NT2/D1 (cell line): ENCODE data around the gene FGF6.

ENCODE experiments used
- DNase-seq: peaks from one replicate; pipeline ENCODE4 v3.0.0-alpha.2; 2011; ENCODE audit warnings: low read depth, low spot score
- H3K27me3 ChIP-seq: 2 replicates; pipeline ENCODE4 v1.6.0; 2011; ENCODE audit warnings: mild to moderate bottlenecking; ENCODE audit not compliant: insufficient read length, insufficient read depth
- H3K36me3 ChIP-seq: 2 replicates; pipeline ENCODE4 v1.6.1; 2011; ENCODE audit warnings: mild to moderate bottlenecking, low read length, mixed read lengths; ENCODE audit not compliant: insufficient read depth, insufficient read length
- H3K4me1 ChIP-seq: 2 replicates; pipeline ENCODE4 v1.5.1; 2011; ENCODE audit not compliant: insufficient read depth, insufficient read length
- H3K4me3 ChIP-seq: 2 replicates; pipeline ENCODE4 v1.5.1; 2011; ENCODE audit warnings: low read depth; ENCODE audit not compliant: insufficient read length
- H3K9ac ChIP-seq: 2 replicates; pipeline ENCODE4 v1.6.0; 2011; ENCODE audit warnings: low read depth; ENCODE audit not compliant: insufficient read length
- H3K9me3 ChIP-seq: 2 replicates; pipeline ENCODE4 v1.5.1; 2011; ENCODE audit warnings: mild to moderate bottlenecking, low read length; ENCODE audit not compliant: insufficient read depth
- SUZ12 ChIP-seq: IDR thresholded peaks from 2 replicates; pipeline ENCODE4 v1.6.1; 2011; ENCODE audit not compliant: insufficient read length, insufficient read depth; ENCODE audit errors: extremely low read depth
- YY1 ChIP-seq: IDR thresholded peaks from 2 replicates; pipeline ENCODE4 v1.6.1; 2011; ENCODE audit not compliant: insufficient read length, insufficient read depth
- ZNF274 ChIP-seq: IDR thresholded peaks from 2 replicates; pipeline ENCODE4 v1.6.1; 2011; ENCODE audit warnings: mild to moderate bottlenecking, low read depth, low read length

FGF6 gene

DNA sequence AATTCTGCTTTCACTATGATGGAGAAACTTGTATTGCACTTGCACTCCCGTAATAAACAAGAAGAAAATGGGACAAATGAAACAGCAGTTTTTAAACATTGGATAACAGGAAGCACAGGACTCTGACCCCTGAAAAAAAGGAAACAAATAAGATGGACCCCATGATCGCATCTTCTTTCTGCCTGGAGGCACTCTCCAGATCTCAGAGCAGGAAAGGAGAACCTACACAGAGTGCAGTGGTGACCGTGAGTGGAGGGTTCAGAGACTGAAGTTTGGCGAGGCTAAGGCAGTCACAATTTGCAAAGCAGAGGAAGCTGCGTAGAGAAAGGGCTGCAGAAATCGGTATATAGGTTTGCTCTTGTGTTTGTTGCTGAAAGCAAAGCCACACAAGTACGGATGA lies 6.1 kb upstream of the FGF6 start:
- H3K36me3 ChIP-seq, result no peaks in the 10 kb centered on the region
- H3K27me3 ChIP-seq, result no peaks in the 10 kb centered on the region
- H3K4me3 ChIP-seq, result no peak overlapping the region
- peaks cover 14% of the 10 kb centered on the region for H3K9me3 ChIP-seq
- H3K4me1 ChIP-seq, result peaks cover 19% of the 10 kb centered on the region
- TF ChIP-seq YY1, result no peak
- no peak for TF ChIP-seq ZNF274
- no peak for TF ChIP-seq SUZ12
- H3K9ac ChIP-seq, result no peak overlapping the region
- no peak for DNase-seq

DNA sequence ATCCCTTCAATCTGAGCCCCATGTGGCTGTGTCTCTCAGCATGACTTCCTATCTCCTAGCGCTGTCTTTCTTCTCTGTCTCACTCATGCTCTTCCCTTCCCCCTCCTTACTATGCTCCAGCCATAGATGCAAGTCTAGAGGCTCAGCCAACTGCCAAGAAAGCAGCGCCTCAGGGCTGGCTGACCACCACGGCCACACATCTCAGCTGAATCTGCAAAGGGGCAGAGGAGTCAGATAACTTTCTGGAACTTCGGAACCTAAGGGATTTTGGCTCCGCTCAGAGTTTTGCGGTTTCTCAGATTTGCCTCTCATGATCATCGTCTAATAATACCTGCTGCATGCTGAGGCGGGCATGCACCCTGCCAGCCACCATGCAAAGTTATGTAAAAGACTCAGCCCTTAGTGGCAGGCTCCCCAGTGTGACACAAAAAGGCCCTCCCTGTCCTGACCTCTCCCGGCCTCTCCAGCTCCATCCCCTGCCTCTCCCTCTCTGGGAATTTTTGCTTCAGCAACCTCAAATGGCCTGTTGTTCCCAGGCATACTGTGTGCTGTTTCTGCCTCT lies 5.0 kb upstream of the FGF6 start:
- no peaks in the 10 kb centered on the region for H3K27me3 ChIP-seq
- TF ChIP-seq SUZ12 (no peak), ZNF274 (no peak), YY1 (no peak)
- H3K4me3 ChIP-seq, result no peak overlapping the region
- peaks cover 19% of the 10 kb centered on the region for H3K4me1 ChIP-seq
- H3K9ac ChIP-seq, result peak overlapping the region; percentile 21
- peaks cover 19% of the 10 kb centered on the region for H3K9me3 ChIP-seq
- H3K36me3 ChIP-seq, result no peaks in the 10 kb centered on the region
- peak; percentile 88 for DNase-seq

DNA sequence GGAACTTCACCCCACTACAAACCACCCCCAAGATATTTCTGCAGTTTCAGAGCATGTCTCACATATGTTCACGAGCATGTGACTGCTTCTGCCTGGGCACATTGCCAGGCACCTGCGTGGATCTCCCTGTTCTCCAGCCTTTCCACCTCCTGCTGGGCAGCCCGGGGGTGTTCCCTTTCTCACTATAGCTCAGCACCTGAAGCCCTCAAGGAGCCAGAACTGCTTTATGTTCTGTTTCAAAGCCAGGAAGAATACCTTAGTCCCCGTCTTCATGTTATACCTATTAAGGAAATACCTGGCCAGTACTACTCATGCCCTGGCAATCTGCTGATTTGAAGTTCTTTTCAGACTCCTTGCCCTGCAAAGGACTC lies 4.2 kb upstream of the FGF6 start:
- TF ChIP-seq YY1, result no peak
- no peak for TF ChIP-seq SUZ12
- no peak for TF ChIP-seq ZNF274
- H3K9ac ChIP-seq, result peak overlapping the region; percentile 21
- peaks cover 19% of the 10 kb centered on the region for H3K9me3 ChIP-seq
- no peaks in the 10 kb centered on the region for H3K27me3 ChIP-seq
- no peaks in the 10 kb centered on the region for H3K36me3 ChIP-seq
- H3K4me1 ChIP-seq, result peaks cover 19% of the 10 kb centered on the region
- DNase-seq, result no peak
- no peak overlapping the region for H3K4me3 ChIP-seq

DNA sequence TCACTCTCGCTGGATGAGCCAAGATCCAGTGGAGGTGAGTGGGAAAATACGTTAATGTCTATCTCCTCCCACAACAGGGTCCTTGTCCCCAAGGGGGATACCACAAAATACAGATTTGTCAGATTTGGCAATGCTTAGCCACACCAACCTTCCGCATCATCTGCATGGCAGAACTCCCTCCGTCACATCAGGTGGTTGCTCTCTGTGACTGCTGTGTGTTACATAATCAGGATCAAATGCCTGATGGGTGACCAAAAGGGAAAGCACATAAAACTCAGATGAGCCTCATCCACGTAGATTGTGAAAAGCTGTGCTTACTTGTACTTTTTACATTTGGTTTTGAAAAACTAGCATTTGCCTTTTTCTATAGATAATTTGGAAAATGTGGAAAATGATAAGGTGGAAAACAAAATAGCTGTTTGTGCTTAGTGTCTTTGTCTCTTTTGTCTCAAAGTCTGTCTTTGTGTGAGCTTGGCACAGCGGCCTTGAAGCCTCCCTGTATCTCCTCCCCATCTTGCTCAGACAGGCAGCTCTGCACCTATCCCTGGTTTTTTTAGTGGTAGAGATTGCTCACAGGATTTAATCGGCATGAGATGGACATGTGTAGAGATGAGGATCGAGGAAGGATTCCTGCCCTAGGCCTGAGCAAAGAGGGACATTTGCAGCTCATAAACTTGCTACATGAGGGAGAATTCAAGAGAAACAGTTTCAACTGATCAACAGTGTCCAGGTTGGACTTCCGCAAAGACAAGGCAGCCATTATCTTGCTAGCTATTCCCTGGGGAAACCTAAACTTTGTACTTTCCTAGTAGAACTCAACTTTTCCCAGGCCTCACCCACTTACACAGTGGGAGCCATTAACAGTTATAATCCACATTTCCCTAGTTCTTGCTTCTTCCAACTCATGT lies 3.6 kb upstream of the FGF6 start:
- peak; percentile 14 for TF ChIP-seq YY1
- TF ChIP-seq SUZ12, result no peak
- Histone ChIP-seq H3K27me3 (no peaks in the 10 kb centered on the region), H3K4me1 (peaks cover 19% of the 10 kb centered on the region), H3K9me3 (peaks cover 16% of the 10 kb centered on the region), H3K9ac (no peak overlapping the region), H3K4me3 (no peak overlapping the region), H3K36me3 (no peaks in the 10 kb centered on the region)
- DNase-seq, result no peak

DNA sequence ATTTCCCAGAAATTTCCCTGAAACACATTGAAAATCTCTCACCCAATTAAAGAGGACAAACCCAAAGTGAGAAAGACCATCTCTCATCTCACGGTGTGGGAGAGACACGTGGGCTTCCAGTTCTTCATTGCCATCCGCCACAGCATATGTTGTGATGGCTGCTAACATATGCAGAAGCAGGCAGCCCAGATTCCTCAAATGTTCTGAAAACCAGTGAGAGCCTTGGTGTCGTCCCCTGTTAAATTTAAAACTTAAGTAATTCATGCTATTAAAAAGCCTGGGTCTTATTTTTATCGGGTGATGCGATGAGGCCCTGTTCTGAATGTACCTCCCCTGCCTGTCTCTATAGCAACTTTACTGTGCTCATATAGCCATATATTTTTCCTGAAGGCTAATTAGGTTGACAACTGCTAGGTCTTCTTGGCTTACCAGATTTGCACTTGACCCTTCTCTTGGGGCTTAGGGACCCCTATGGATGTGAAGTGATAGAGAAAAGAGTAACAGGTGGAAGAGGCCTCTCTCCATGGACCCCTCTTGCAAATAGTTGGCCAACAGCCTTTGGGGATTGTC lies 2.8 kb upstream of the FGF6 start:
- no peaks in the 10 kb centered on the region for H3K36me3 ChIP-seq
- TF ChIP-seq ZNF274 (no peak), YY1 (no peak), SUZ12 (no peak)
- H3K27me3 ChIP-seq, result no peaks in the 10 kb centered on the region
- H3K9me3 ChIP-seq, result peaks cover 9% of the 10 kb centered on the region
- H3K9ac ChIP-seq, result no peak overlapping the region
- H3K4me3 ChIP-seq, result no peak overlapping the region
- no peak for DNase-seq
- H3K4me1 ChIP-seq, result peaks cover 21% of the 10 kb centered on the region

DNA sequence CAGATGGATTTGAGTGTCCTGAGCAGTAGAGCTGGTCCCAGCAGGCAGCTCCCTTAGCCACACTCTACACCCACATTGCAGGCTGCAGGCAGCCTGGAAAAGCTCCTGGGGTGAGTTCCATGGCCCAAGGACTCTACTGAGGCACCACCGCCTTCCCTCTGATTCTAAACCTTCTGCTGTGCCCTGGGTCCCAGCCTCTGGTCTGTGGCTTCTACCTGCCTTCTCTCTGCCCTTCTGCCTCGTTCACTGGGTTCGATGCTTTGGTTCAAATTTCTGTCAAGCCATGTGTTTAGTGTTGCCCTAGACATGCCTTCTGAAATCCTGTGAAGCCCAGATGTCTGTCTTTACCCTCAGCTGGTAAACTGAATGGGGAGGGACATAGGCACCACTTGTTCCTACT lies 1.5 kb upstream of the FGF6 start:
- peaks cover 23% of the 10 kb centered on the region for H3K4me1 ChIP-seq
- peaks cover 6% of the 10 kb centered on the region; the same call in 1 of the 2 replicates for H3K9me3 ChIP-seq
- H3K4me3 ChIP-seq, result no peak overlapping the region
- TF ChIP-seq YY1 (no peak), ZNF274 (no peak), SUZ12 (no peak)
- no peaks in the 10 kb centered on the region for H3K36me3 ChIP-seq
- no peaks in the 10 kb centered on the region for H3K27me3 ChIP-seq
- no peak for DNase-seq
- H3K9ac ChIP-seq, result no peak overlapping the region

DNA sequence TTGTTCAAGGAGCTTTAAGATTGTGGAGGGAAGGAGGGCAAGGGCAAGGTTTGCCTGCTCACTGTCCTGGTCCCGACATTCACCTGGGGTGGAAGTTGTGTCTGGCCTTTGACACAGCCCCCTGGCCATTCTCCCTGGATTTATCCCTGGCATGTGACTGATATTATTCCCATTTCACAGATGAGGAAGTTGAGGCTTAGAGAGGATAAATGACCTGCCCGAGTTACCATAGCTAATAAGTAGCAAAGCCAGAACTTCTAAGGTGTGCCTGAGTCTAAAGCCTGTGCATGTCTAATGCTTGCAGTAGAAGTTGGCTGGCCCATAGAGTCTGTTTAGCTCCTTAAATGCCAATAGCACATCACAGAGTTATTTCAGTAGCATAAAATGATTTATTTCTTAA lies 720 bp upstream of the FGF6 start:
- no peak overlapping the region for H3K9ac ChIP-seq
- H3K4me3 ChIP-seq, result no peak overlapping the region
- H3K36me3 ChIP-seq, result no peaks in the 10 kb centered on the region
- H3K9me3 ChIP-seq, result peaks cover 6% of the 10 kb centered on the region; the same call in 1 of the 2 replicates
- peaks cover 18% of the 10 kb centered on the region for H3K4me1 ChIP-seq
- no peak for DNase-seq
- TF ChIP-seq SUZ12 (no peak), YY1 (no peak), ZNF274 (no peak)
- H3K27me3 ChIP-seq, result no peaks in the 10 kb centered on the region
